ENCODE results near the gene NSUN3. TPM values are rescaled to one million over a fixed set of nuclear protein-coding genes. Genes with fewer than 3 reads are reported as not detected.

NSUN3 gene
- total and polyA plus RNA-seq, 2 donors (not counting 1 experiment from before 2014, with no cell fraction given): 6.5 to 25.7 TPM

- H3K9me3 ChIP-seq (ENCODE audit: control extremely low read depth in 1 of 3, control insufficient read depth in 2 of 3, insufficient read depth in 1 of 3, low read length in 2 of 3): no peaks in the 10 kb centered on the region
- Mint-ChIP-seq H3K9me3 (ENCODE audit: insufficient read depth) (peaks cover 4% of the 10 kb centered on the region), H3K4me3 (no peak overlapping the region), H3K27ac (no peak overlapping the region), H3K27me3 (no peaks in the 10 kb centered on the region), H3K4me1 (no peaks in the 10 kb centered on the region)
- no peak overlapping the region for H3K4me2 ChIP-seq (replicated peaks; ENCODE audit: low read depth, low read length, poor library complexity, severe bottlenecking)
- POLR2A ChIA-PET: no interaction called here
- H3K27me3 ChIP-seq (replicated peaks in 1 of 4; ENCODE audit: control extremely low read depth in 1 of 4, control insufficient read depth in 3 of 4, insufficient read depth in 4 of 4, low read length in 3 of 4): no peaks in the 10 kb centered on the region
- TF ChIP-seq EZH2 (IDR thresholded peaks at IDR 0.05; ENCODE audit: borderline replicate concordance, insufficient read depth, low read depth, low read length, poor library complexity, severe bottlenecking) (no peak), CTCF (IDR thresholded peaks at IDR 0.05) (no peak)
- H3K27ac ChIP-seq (ENCODE audit: low read length in 2 of 2): no peak overlapping the region
- H4K20me1 ChIP-seq (ENCODE audit: control insufficient read depth, insufficient read depth, low read length, poor library complexity, severe bottlenecking): no peaks in the 10 kb centered on the region
- WGBS (ENCODE audit: insufficient coverage): 90% methylated on average over 5 of the region's 6 CpGs
- no peaks in the 10 kb centered on the region for H3K36me3 ChIP-seq (replicated peaks in 1 of 2; ENCODE audit: control extremely low read depth in 1 of 2, control insufficient read depth in 1 of 2, extremely low read depth in 1 of 2, insufficient read depth in 2 of 2, low read length in 1 of 2)
- no peak overlapping the region for H3K9ac ChIP-seq (ENCODE audit: low read length)
- DNase-seq (no peak), ATAC-seq (ENCODE audit: low read depth) (no peak)
- H3K4me3 ChIP-seq (ENCODE audit: control extremely low read depth in 1 of 5, extremely low read depth in 1 of 5, insufficient read depth in 1 of 5, low read depth in 2 of 5, low read length in 4 of 5): no peak overlapping the region
- intact Hi-C loops (cut with micrococcal nuclease): no loop called here
- H3K79me2 ChIP-seq (ENCODE audit: control insufficient read depth, insufficient read depth, low read length): no peaks in the 10 kb centered on the region
- no peaks in the 10 kb centered on the region for H3K4me1 ChIP-seq (ENCODE audit: control insufficient read depth in 2 of 2, insufficient read depth in 2 of 2, low read length in 2 of 2)
- CTCF ChIA-PET: no interaction called here
- H2AFZ ChIP-seq (ENCODE audit: insufficient read depth, low read depth, low read length, poor library complexity, severe bottlenecking): no peak overlapping the region
These were observed 74.5 kb downstream of the NSUN3 start for GRCh38 chr3:94137377-94137776.

- H3K27me3 Mint-ChIP-seq: peaks cover 6% of the 10 kb centered on the region
These were observed 83.6 kb downstream of the NSUN3 start for GRCh38 chr3:94146455-94146854.

More at GRCh38 chr3:94146455-94146854, 83.6 kb downstream of the NSUN3 start:
- POLR2A ChIA-PET: no interaction called here
- DNase-seq (no peak), ATAC-seq (ENCODE audit: low read depth) (no peak)
- H3K4me3 ChIP-seq (ENCODE audit: control extremely low read depth in 1 of 5, extremely low read depth in 1 of 5, insufficient read depth in 1 of 5, low read depth in 2 of 5, low read length in 4 of 5): no peak overlapping the region
- no peak overlapping the region for H3K27ac ChIP-seq (ENCODE audit: low read length in 2 of 2)
- no peaks in the 10 kb centered on the region for H4K20me1 ChIP-seq (ENCODE audit: control insufficient read depth, insufficient read depth, low read length, poor library complexity, severe bottlenecking)
- CTCF ChIA-PET: no interaction called here
- Mint-ChIP-seq H3K4me1 (no peaks in the 10 kb centered on the region), H3K9me3 (ENCODE audit: insufficient read depth) (no peaks in the 10 kb centered on the region), H3K4me3 (no peak overlapping the region), H3K27ac (no peak overlapping the region)
- TF ChIP-seq CTCF (IDR thresholded peaks at IDR 0.05) (no peak), EZH2 (IDR thresholded peaks at IDR 0.05; ENCODE audit: borderline replicate concordance, insufficient read depth, low read depth, low read length, poor library complexity, severe bottlenecking) (no peak)
- H3K36me3 ChIP-seq (replicated peaks in 1 of 2; ENCODE audit: control extremely low read depth in 1 of 2, control insufficient read depth in 1 of 2, extremely low read depth in 1 of 2, insufficient read depth in 2 of 2, low read length in 1 of 2): no peaks in the 10 kb centered on the region
- H3K79me2 ChIP-seq (ENCODE audit: control insufficient read depth, insufficient read depth, low read length): no peaks in the 10 kb centered on the region
- intact Hi-C loops (cut with micrococcal nuclease): no loop called here
- WGBS (ENCODE audit: insufficient coverage): 97% methylated on average over 3 of the region's 4 CpGs
- H3K27me3 ChIP-seq (replicated peaks in 1 of 4; ENCODE audit: control extremely low read depth in 1 of 4, control insufficient read depth in 3 of 4, insufficient read depth in 4 of 4, low read length in 3 of 4): no peaks in the 10 kb centered on the region
- no peak overlapping the region for H3K4me2 ChIP-seq (replicated peaks; ENCODE audit: low read depth, low read length, poor library complexity, severe bottlenecking)
- no peak overlapping the region for H3K9ac ChIP-seq (ENCODE audit: low read length)
- no peaks in the 10 kb centered on the region for H3K9me3 ChIP-seq (ENCODE audit: control extremely low read depth in 1 of 3, control insufficient read depth in 2 of 3, insufficient read depth in 1 of 3, low read length in 2 of 3)
- no peak overlapping the region for H2AFZ ChIP-seq (ENCODE audit: insufficient read depth, low read depth, low read length, poor library complexity, severe bottlenecking)
- H3K4me1 ChIP-seq (ENCODE audit: control insufficient read depth in 2 of 2, insufficient read depth in 2 of 2, low read length in 2 of 2): no peaks in the 10 kb centered on the region
